B cell (primary cell): Measurements from ENCODE around the gene GBP5. TPM values are rescaled to one million over a fixed set of nuclear protein-coding genes. Genes with fewer than 3 reads are reported as not detected.

Experiments used
- polyA plus RNA-seq: library from polyadenylated mRNA; depleted of rRNA; stranded (reverse); fragments of >200 nt; gene quantifications from 2 replicates; pipeline ENCODE4 v1.2.3, GENCODE V29; 2012
- total RNA-seq, 2 donors: library from RNA; stranded (reverse); fragments of 120-200 nt in 1 of 2; gene quantifications; 1 replicate in 1 of 2; 2 replicates in 1 of 2; pipeline versions ENCODE4 v1.2.3 to v1.2.4, GENCODE V29; 2013 to 2022

Gene GBP5
- total and polyA plus RNA-seq, 2 donors (not counting 1 experiment from before 2014, with no cell fraction given): 17.6 to 25.2 TPM

Other genes starting within 250 kb of the GBP5 start
- 16.4 and 20.8 TPM in 2 replicates for gene GBP3, start 250.0 kb downstream of the GBP5 start, total RNA-seq
- gene GBP3, start 250.0 kb downstream of the GBP5 start, polyA plus RNA-seq: 7.6 and 9.3 TPM in 2 replicates
- gene GBP1, start 207.7 kb downstream of the GBP5 start, total RNA-seq: 9.4 and 9.8 TPM in 2 replicates
- 3.4 and 4.7 TPM in 2 replicates for gene GBP1, start 207.7 kb downstream of the GBP5 start, polyA plus RNA-seq
- gene GBP2, start 146.7 kb downstream of the GBP5 start, total RNA-seq: 29.2 and 31.9 TPM in 2 replicates
- 8.2 and 11.4 TPM in 2 replicates for gene GBP2, start 146.7 kb downstream of the GBP5 start, polyA plus RNA-seq
- not detected in 2 replicates for gene GBP7, start 96.9 kb downstream of the GBP5 start, total RNA-seq
- gene GBP7, start 96.9 kb downstream of the GBP5 start, polyA plus RNA-seq: not detected in 2 replicates
- gene GBP4, start 73.9 kb downstream of the GBP5 start, total RNA-seq: 35.3 and 43.9 TPM in 2 replicates
- 10.3 and 12.4 TPM in 2 replicates for gene GBP4, start 73.9 kb downstream of the GBP5 start, polyA plus RNA-seq
- gene GBP6, start 91.2 kb upstream of the GBP5 start, total RNA-seq: 0.12 TPM in 1 of 2 replicates, not detected in the other
- not detected in 2 replicates for gene GBP6, start 91.2 kb upstream of the GBP5 start, polyA plus RNA-seq